Panc1 (cell line): ENCODE measurements around the gene LILRB1. TPM values are rescaled to one million over a fixed set of nuclear protein-coding genes. Genes with fewer than 3 reads are reported as not detected.
"Not testable (repeated sequence)": the region's sequence is repeated elsewhere in the genome, so short reads cannot be mapped to it uniquely, and the experiment has no call there.

ENCODE experiments used
- ATAC-seq: fragments of 200-7000 bp; cut with Tn5 transposase; 2 replicates; pipeline ENCODE4 v1.9.1; 2020; ENCODE audit warnings: mild to moderate bottlenecking, moderate library complexity
- Bru-seq: library from RNA; stranded (reverse); fragments of 400-500 nt; gene quantifications from one replicate; lab custom pipeline; 2021; lab: Mats Ljungman, UMichigan
- BruChase-seq, 2 experiments: library from RNA; stranded (reverse); fragments of 400-500 nt; gene quantifications; one replicate each; lab custom pipeline; 2021; lab: Mats Ljungman, UMichigan
- BruUV-seq: library from RNA; stranded (reverse); fragments of 400-500 nt; replicated peaks from 2 replicates; lab custom pipeline; 2021; lab: Mats Ljungman, UMichigan
- CTCF ChIA-PET: fragments of 300-600 bp; sonication (Branson Sonifier 250); formaldehyde crosslinking; loops from one replicate; lab custom pipeline; 2022; ENCODE audit warnings: antibody characterized with exemption; lab: Charles Lee
- POLR2A ChIA-PET: fragments of 300-600 bp; sonication (Branson Sonifier 250); formaldehyde crosslinking; loops from one replicate; lab custom pipeline; 2022; ENCODE audit warnings: antibody characterized with exemption; lab: Charles Lee
- DNase-seq: peaks from one replicate; pipeline ENCODE4 v3.0.0-alpha.2; 2010; ENCODE audit warnings: low read depth, low spot score
- H3K27ac ChIP-seq: 2 replicates; pipeline ENCODE4 v1.5.1; 2011; ENCODE audit warnings: mild to moderate bottlenecking, low read length, inconsistent platforms
- H3K27me3 ChIP-seq: fragments of 200-500 bp; sonication (Bioruptor generic); 2 replicates; pipeline ENCODE4 v1.6.0; 2014; ENCODE audit warnings: low read length, inconsistent platforms; ENCODE audit not compliant: control insufficient read depth, insufficient read depth
- H3K36me3 ChIP-seq: fragments of 200-500 bp; sonication (Bioruptor generic); 2 replicates; pipeline ENCODE4 v1.5.1; 2014; ENCODE audit warnings: inconsistent platforms, mild to moderate bottlenecking, low read length, moderate library complexity; ENCODE audit not compliant: control insufficient read depth, insufficient read depth
- H3K4me1 ChIP-seq: 2 replicates; pipeline ENCODE4 v1.5.1; 2011; ENCODE audit warnings: inconsistent platforms, mild to moderate bottlenecking, low read length, moderate library complexity; ENCODE audit not compliant: control insufficient read depth, insufficient read depth
- H3K4me3 ChIP-seq, 2 experiments: 2 replicates each; pipeline ENCODE4 v1.5.1; 2011 to 2012; ENCODE audit warnings: low read depth in 2 of 2, low read length in 2 of 2, mild to moderate bottlenecking in 2 of 2, inconsistent platforms in 1 of 2, moderate library complexity in 1 of 2
- H3K9me3 ChIP-seq: fragments of 200-500 bp; sonication (Bioruptor generic); 2 replicates; pipeline ENCODE4 v1.5.1; 2014; ENCODE audit warnings: low read depth, mild to moderate bottlenecking, inconsistent platforms, low read length, moderate library complexity; ENCODE audit not compliant: control insufficient read depth, insufficient read depth
- CTCF ChIP-seq: fragments of 450-650 bp; IDR thresholded peaks from 2 replicates; pipeline ENCODE4 v1.5.1; 2017; ENCODE audit warnings: mild to moderate bottlenecking
- POLR2AphosphoS5 ChIP-seq: IDR thresholded peaks from 2 replicates; pipeline ENCODE4 v1.6.1; 2012; ENCODE audit warnings: mild to moderate bottlenecking, low read depth, low read length, moderate library complexity
- REST ChIP-seq, 2 experiments: IDR thresholded peaks; 2 replicates each; pipeline ENCODE4 v1.6.1; 2011 to 2012; ENCODE audit warnings: low read depth in 2 of 2, control low read depth in 1 of 2, low read length in 1 of 2, mild to moderate bottlenecking in 1 of 2, moderate library complexity in 1 of 2; ENCODE audit not compliant: insufficient read depth in 1 of 2
- SIN3A ChIP-seq: IDR thresholded peaks from 2 replicates; pipeline ENCODE4 v1.6.1; 2012; ENCODE audit warnings: low read depth, mild to moderate bottlenecking, low read length, moderate library complexity, borderline replicate concordance; ENCODE audit not compliant: insufficient read depth
- TCF7L2 ChIP-seq: IDR thresholded peaks from 2 replicates; pipeline ENCODE4 v1.6.1; 2011; ENCODE audit warnings: mild to moderate bottlenecking, low read depth, low read length, inconsistent platforms
- in situ Hi-C: cut with HindIII; loops from 2 replicates; pipeline ENCODE4 v1.10.0; 2016; ENCODE audit warnings: low sequenced_read_pairs, low pct_unique_long_range_greater_than_20kb
- intact Hi-C: fragments of 100-400 bp; cut with micrococcal nuclease; formaldehyde crosslinking; loops from one replicate; pipeline ENCODE4 v1.10.0; 2022; ENCODE audit not compliant: unreplicated experiment
- long read RNA-seq: library from polyadenylated mRNA; unstranded; transcript quantifications from one replicate; pipeline ENCODE4 v2.0.0, GENCODE V29; 2021; ENCODE audit not compliant: unreplicated experiment
- polyA plus RNA-seq: library from polyadenylated mRNA; unstranded; fragments of >200 nt; gene quantifications from one replicate; pipeline ENCODE4 v1.2.1, GENCODE V29; 2012; ENCODE audit warnings: missing spikeins; ENCODE audit not compliant: insufficient read length
- total RNA-seq: library from RNA; stranded (reverse); gene quantifications from one replicate; pipeline ENCODE4 v1.2.1, GENCODE V29; 2021; ENCODE audit not compliant: unreplicated experiment

The LILRB1 gene
- 0.08 TPM for total RNA-seq
- polyA plus RNA-seq, result not detected
- percentile 15 among the genes with signal in this experiment for Bru-seq, nascent RNA
- percentile 14 among the genes with signal in this experiment for BruChase-seq, experiment 1, labeled RNA remaining after a 2-hour chase
- percentile 23 among the genes with signal in this experiment for BruChase-seq, experiment 2, labeled RNA remaining after a 6-hour chase
- long read RNA-seq, result 0 reads

- POLR2A ChIA-PET, ATAC-seq, CTCF ChIA-PET, H3K36me3 ChIP-seq, BruUV-seq, H3K27ac ChIP-seq, in situ Hi-C loops, DNase-seq, H3K9me3 ChIP-seq, H3K4me3 ChIP-seq, H3K4me1 ChIP-seq: not testable (repeated sequence)
- intact Hi-C loops, result loop anchor here (5.0 kb wide), 1 partner anchor 333 kb away; no protein-coding TSS in a partner anchor
- peaks cover 16% of the 10 kb centered on the region for H3K27me3 ChIP-seq
These were observed at the start of gene LILRB1 for GRCh38 chr19:54630262-54630661. TSS of gene LILRB1 (plus strand) at chr19:54630484. CDS start at chr19:54631074, 590 bp downstream.

- BruUV-seq, result no TSS peak
- H3K27me3 ChIP-seq, result peaks cover 40% of the 10 kb centered on the region
- H3K36me3 ChIP-seq, result no peaks in the 10 kb centered on the region
- no peak overlapping the region for H3K27ac ChIP-seq
- DNase-seq, result no peak
- H3K4me3 ChIP-seq, result no peak overlapping the region
- TF ChIP-seq CTCF (no peak), POLR2AphosphoS5 (no peak), SIN3A (no peak), TCF7L2 (no peak), REST (IDR thresholded peaks at IDR 0.05; ENCODE audit: insufficient read depth in 1 of 2, low read depth in 2 of 2, low read length in 1 of 2) (no peak)
- no peaks in the 10 kb centered on the region for H3K4me1 ChIP-seq
- POLR2A ChIA-PET, result no interaction called here
- in situ Hi-C loops, result no loop called here
- no peak for ATAC-seq
- CTCF ChIA-PET, result no interaction called here
- H3K9me3 ChIP-seq, result no peaks in the 10 kb centered on the region
- intact Hi-C loops, result no loop called here
These were observed 43.9 kb upstream of the LILRB1 start for GRCh38 chr19:54586397-54586796.

GRCh38 chr19:54587026-54587425, 43.3 kb upstream of the LILRB1 start:
- Histone ChIP-seq H3K27me3 (peaks cover 41% of the 10 kb centered on the region), H3K27ac (no peak overlapping the region), H3K4me3 (no peak overlapping the region), H3K4me1 (no peaks in the 10 kb centered on the region), H3K36me3 (no peaks in the 10 kb centered on the region), H3K9me3 (no peaks in the 10 kb centered on the region)
- in situ Hi-C loops (no loop called here), intact Hi-C loops (no loop called here)
- ATAC-seq (no peak), DNase-seq (no peak)
- TF ChIP-seq SIN3A, result no peak
- no peak for TF ChIP-seq REST (IDR thresholded peaks at IDR 0.05; ENCODE audit: insufficient read depth in 1 of 2, low read depth in 2 of 2, low read length in 1 of 2)
- TF ChIP-seq TCF7L2, result no peak
- no peak for TF ChIP-seq POLR2AphosphoS5
- no TSS peak for BruUV-seq
- ChIA-PET CTCF (no interaction called here), POLR2A (no interaction called here)

- H3K4me3 ChIP-seq, DNase-seq, BruUV-seq, ATAC-seq, H3K36me3 ChIP-seq, in situ Hi-C loops, POLR2A ChIA-PET, CTCF ChIA-PET, H3K4me1 ChIP-seq, H3K27ac ChIP-seq, H3K9me3 ChIP-seq, intact Hi-C loops: not testable (repeated sequence)
- peaks cover 46% of the 10 kb centered on the region for H3K27me3 ChIP-seq
These were observed 36.8 kb upstream of the LILRB1 start, which contains the start of gene LILRA1 for GRCh38 chr19:54593445-54593844. TSS of gene LILRA1 (plus strand) at chr19:54593632. CDS start at chr19:54594245, 613 bp downstream.
